ENCODE data around the gene MAD1L1. TPM values are rescaled to one million over a fixed set of nuclear protein-coding genes. Genes with fewer than 3 reads are reported as not detected.

MAD1L1 gene
- total RNA-seq, 1 experiment from 2014 or later: 43.8 TPM

DNA sequence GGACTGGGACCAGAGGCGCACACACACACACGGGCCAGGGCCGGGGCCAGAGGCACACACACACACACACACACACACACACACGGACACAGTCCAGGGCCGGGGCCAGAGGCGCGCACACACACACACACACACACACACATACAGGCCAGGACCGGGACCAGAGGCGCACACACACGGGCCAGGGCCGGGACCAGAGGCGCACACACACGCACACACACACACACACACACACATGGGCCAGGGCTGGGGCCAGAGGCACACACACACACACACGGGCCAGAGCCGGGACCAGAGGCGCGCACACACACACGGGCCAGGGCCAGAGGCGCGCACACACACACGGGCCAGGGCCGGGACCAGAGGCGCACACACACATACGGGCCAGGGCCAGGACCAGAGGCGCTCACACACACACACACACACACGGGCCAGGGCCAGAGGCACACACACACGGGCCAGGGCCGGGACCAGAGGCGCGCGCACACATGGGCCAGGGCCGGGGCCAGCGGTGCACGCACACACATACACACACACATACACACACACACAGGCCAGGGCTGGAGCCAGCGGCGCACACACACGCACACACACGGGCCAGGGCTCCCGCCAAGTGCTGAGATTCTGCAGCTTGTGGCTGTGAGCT, 293.8 kb downstream of the MAD1L1 start:
- peaks cover 2% of the 10 kb centered on the region; the same call in 1 of the 2 replicates for H3K27me3 Mint-ChIP-seq (ENCODE audit: low read depth)
- ChIA-PET POLR2A (no interaction called here), CTCF (no interaction called here)
- no peak for TF ChIP-seq SP1 (CRISPR knock-in tag; conservative IDR thresholded peaks at IDR 0.05)
- TF ChIP-seq FOXK1 (CRISPR knock-in tag; IDR thresholded peaks at IDR 0.05): no peak
- TF ChIP-seq, protein P1, sequence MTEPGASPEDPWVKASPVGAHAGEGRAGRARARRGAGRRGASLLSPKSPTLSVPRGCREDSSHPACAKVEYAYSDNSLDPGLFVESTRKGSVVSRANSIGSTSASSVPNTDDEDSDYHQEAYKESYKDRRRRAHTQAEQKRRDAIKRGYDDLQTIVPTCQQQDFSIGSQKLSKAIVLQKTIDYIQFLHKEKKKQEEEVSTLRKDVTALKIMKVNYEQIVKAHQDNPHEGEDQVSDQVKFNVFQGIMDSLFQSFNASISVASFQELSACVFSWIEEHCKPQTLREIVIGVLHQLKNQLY (CRISPR knock-in tag; IDR thresholded peaks at IDR 0.05): no peak
- TF ChIP-seq NR2C2 (CRISPR knock-in tag; IDR thresholded peaks at IDR 0.05): no peak
- H3K27ac Mint-ChIP-seq: no peak overlapping the region
- peaks cover 18% of the 10 kb centered on the region for H3K36me3 Mint-ChIP-seq
- H3K4me1 Mint-ChIP-seq: peaks cover 14% of the 10 kb centered on the region
- H3K4me3 Mint-ChIP-seq: no peak overlapping the region
- no peak for ATAC-seq
- no peak for DNase-seq (ENCODE audit: low spot score)
- peaks cover 10% of the 10 kb centered on the region for H3K9me3 Mint-ChIP-seq

DNA sequence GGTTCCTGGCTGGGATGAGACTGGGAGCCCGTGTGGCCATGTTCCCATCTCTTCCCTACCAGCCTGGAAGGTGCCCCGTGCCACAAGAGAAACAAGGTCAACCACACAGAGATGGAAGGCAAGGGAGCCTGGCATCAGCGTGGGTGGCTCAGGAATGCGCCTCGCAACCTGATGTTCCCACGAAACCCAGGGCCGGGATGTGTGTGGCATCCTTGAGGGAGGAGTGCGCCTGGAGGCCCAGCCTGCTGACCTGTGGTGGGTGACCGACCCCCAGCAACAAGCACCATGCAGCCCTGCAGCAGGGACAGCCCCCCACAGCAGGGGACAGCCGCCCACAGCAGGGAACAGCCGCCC, 295.5 kb downstream of the MAD1L1 start:
- Mint-ChIP-seq H3K4me3 (no peak overlapping the region), H3K9me3 (peaks cover 10% of the 10 kb centered on the region), H3K27me3 (ENCODE audit: low read depth) (peaks cover 2% of the 10 kb centered on the region; the same call in 1 of the 2 replicates), H3K4me1 (no peaks in the 10 kb centered on the region), H3K27ac (no peak overlapping the region), H3K36me3 (peaks cover 27% of the 10 kb centered on the region)
- ChIA-PET CTCF (no interaction called here), POLR2A (no interaction called here)
- DNase-seq (ENCODE audit: low spot score): no peak
- TF ChIP-seq, protein P2, sequence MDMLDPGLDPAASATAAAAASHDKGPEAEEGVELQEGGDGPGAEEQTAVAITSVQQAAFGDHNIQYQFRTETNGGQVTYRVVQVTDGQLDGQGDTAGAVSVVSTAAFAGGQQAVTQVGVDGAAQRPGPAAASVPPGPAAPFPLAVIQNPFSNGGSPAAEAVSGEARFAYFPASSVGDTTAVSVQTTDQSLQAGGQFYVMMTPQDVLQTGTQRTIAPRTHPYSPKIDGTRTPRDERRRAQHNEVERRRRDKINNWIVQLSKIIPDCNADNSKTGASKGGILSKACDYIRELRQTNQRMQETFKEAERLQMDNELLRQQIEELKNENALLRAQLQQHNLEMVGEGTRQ (CRISPR knock-in tag; IDR thresholded peaks at IDR 0.05): no peak
- TF ChIP-seq, protein P3, sequence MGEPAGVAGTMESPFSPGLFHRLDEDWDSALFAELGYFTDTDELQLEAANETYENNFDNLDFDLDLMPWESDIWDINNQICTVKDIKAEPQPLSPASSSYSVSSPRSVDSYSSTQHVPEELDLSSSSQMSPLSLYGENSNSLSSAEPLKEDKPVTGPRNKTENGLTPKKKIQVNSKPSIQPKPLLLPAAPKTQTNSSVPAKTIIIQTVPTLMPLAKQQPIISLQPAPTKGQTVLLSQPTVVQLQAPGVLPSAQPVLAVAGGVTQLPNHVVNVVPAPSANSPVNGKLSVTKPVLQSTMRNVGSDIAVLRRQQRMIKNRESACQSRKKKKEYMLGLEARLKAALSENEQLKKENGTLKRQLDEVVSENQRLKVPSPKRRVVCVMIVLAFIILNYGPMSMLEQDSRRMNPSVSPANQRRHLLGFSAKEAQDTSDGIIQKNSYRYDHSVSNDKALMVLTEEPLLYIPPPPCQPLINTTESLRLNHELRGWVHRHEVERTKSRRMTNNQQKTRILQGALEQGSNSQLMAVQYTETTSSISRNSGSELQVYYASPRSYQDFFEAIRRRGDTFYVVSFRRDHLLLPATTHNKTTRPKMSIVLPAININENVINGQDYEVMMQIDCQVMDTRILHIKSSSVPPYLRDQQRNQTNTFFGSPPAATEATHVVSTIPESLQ (CRISPR knock-in tag; IDR thresholded peaks at IDR 0.05): no peak
- no peak for TF ChIP-seq FOXP1 (CRISPR knock-in tag; IDR thresholded peaks at IDR 0.05; ENCODE audit: borderline replicate concordance)
- TF ChIP-seq MYBL2 (CRISPR knock-in tag; IDR thresholded peaks at IDR 0.05): no peak
- TF ChIP-seq, protein P4, sequence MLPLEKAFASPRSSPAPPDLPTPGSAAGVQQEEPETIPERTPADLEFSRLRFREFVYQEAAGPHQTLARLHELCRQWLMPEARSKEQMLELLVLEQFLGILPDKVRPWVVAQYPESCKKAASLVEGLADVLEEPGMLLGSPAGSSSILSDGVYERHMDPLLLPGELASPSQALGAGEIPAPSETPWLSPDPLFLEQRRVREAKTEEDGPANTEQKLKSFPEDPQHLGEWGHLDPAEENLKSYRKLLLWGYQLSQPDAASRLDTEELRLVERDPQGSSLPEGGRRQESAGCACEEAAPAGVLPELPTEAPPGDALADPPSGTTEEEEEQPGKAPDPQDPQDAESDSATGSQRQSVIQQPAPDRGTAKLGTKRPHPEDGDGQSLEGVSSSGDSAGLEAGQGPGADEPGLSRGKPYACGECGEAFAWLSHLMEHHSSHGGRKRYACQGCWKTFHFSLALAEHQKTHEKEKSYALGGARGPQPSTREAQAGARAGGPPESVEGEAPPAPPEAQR (CRISPR knock-in tag; IDR thresholded peaks at IDR 0.05): no peak
- TF ChIP-seq, protein P5, sequence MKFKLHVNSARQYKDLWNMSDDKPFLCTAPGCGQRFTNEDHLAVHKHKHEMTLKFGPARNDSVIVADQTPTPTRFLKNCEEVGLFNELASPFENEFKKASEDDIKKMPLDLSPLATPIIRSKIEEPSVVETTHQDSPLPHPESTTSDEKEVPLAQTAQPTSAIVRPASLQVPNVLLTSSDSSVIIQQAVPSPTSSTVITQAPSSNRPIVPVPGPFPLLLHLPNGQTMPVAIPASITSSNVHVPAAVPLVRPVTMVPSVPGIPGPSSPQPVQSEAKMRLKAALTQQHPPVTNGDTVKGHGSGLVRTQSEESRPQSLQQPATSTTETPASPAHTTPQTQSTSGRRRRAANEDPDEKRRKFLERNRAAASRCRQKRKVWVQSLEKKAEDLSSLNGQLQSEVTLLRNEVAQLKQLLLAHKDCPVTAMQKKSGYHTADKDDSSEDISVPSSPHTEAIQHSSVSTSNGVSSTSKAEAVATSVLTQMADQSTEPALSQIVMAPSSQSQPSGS (CRISPR knock-in tag; IDR thresholded peaks at IDR 0.05; ENCODE audit: borderline replicate concordance, low read depth): no peak
- TF ChIP-seq, protein P6, sequence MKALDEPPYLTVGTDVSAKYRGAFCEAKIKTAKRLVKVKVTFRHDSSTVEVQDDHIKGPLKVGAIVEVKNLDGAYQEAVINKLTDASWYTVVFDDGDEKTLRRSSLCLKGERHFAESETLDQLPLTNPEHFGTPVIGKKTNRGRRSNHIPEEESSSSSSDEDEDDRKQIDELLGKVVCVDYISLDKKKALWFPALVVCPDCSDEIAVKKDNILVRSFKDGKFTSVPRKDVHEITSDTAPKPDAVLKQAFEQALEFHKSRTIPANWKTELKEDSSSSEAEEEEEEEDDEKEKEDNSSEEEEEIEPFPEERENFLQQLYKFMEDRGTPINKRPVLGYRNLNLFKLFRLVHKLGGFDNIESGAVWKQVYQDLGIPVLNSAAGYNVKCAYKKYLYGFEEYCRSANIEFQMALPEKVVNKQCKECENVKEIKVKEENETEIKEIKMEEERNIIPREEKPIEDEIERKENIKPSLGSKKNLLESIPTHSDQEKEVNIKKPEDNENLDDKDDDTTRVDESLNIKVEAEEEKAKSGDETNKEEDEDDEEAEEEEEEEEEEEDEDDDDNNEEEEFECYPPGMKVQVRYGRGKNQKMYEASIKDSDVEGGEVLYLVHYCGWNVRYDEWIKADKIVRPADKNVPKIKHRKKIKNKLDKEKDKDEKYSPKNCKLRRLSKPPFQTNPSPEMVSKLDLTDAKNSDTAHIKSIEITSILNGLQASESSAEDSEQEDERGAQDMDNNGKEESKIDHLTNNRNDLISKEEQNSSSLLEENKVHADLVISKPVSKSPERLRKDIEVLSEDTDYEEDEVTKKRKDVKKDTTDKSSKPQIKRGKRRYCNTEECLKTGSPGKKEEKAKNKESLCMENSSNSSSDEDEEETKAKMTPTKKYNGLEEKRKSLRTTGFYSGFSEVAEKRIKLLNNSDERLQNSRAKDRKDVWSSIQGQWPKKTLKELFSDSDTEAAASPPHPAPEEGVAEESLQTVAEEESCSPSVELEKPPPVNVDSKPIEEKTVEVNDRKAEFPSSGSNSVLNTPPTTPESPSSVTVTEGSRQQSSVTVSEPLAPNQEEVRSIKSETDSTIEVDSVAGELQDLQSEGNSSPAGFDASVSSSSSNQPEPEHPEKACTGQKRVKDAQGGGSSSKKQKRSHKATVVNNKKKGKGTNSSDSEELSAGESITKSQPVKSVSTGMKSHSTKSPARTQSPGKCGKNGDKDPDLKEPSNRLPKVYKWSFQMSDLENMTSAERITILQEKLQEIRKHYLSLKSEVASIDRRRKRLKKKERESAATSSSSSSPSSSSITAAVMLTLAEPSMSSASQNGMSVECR (CRISPR knock-in tag; IDR thresholded peaks at IDR 0.05; ENCODE audit: borderline replicate concordance): no peak
- no peak for TF ChIP-seq NFATC4 (CRISPR knock-in tag; IDR thresholded peaks at IDR 0.05)
- ATAC-seq: no peak
